Liver (tissue), 9 donors: ENCODE data around the gene KCNJ5. TPM values are rescaled to one million over a fixed set of nuclear protein-coding genes. Genes with fewer than 3 reads are reported as not detected.

Experiments
- DNase-seq: peaks from one replicate; pipeline ENCODE4 v3.0.0-alpha.2; 2017; ENCODE audit warnings: low spot score
- H3K27ac ChIP-seq, 2 donors: one replicate each; pipeline ENCODE4 v1.7.0; 2013; ENCODE audit warnings: inconsistent platforms in 2 of 2, low read length in 2 of 2, control low read depth in 1 of 2, low read depth in 1 of 2, mild to moderate bottlenecking in 1 of 2
- H3K27me3 ChIP-seq, 4 donors: one replicate each; pipeline versions ENCODE4 v1.6.1 to v1.7.0; 2013; ENCODE audit warnings: low read length in 3 of 4, inconsistent platforms in 1 of 4, mild to moderate bottlenecking in 1 of 4, moderate library complexity in 1 of 4; ENCODE audit not compliant: control insufficient read depth in 4 of 4, insufficient read depth in 4 of 4
- H3K36me3 ChIP-seq, 4 donors: one replicate each; pipeline versions ENCODE4 v1.6.1 to v1.7.0; 2013; ENCODE audit warnings: low read length in 3 of 4, mild to moderate bottlenecking in 3 of 4, low read depth in 1 of 4, moderate library complexity in 1 of 4; ENCODE audit not compliant: control insufficient read depth in 4 of 4, insufficient read depth in 3 of 4
- H3K4me1 ChIP-seq, 4 donors: one replicate each; pipeline versions ENCODE4 v1.6.1 to v1.7.0; 2013; ENCODE audit warnings: low read length in 3 of 4, mild to moderate bottlenecking in 3 of 4, moderate library complexity in 1 of 4; ENCODE audit not compliant: control insufficient read depth in 4 of 4, insufficient read depth in 4 of 4
- H3K4me3 ChIP-seq, 3 donors: one replicate each; pipeline versions ENCODE4 v1.6.1 to v1.7.0; 2013; ENCODE audit warnings: low read length in 3 of 3, control low read depth in 1 of 3, low read depth in 1 of 3, mild to moderate bottlenecking in 1 of 3
- H3K9ac ChIP-seq, 2 donors: one replicate each; pipeline ENCODE4 v1.7.0; 2013; ENCODE audit warnings: low read length in 2 of 2, mild to moderate bottlenecking in 2 of 2, moderate library complexity in 2 of 2, control low read depth in 1 of 2, low read depth in 1 of 2
- H3K9me3 ChIP-seq, 4 donors: one replicate each; pipeline versions ENCODE4 v1.6.1 to v1.7.0; 2013; ENCODE audit warnings: low read length in 3 of 4; ENCODE audit not compliant: control insufficient read depth in 4 of 4
- CTCF ChIP-seq: fragments of 150-350 bp; IDR thresholded peaks from 2 replicates; pipeline ENCODE4 v1.5.1; 2017; ENCODE audit warnings: improper control_type of control experiment, low read depth, low read length; ENCODE audit not compliant: missing input control
- EGR1 ChIP-seq, 2 donors: IDR thresholded peaks; 2 replicates each; pipeline ENCODE4 v1.6.1; 2016 to 2018; ENCODE audit warnings: antibody characterized with exemption in 2 of 2, low read depth in 2 of 2
- FOXA1 ChIP-seq: IDR thresholded peaks from 2 replicates; pipeline ENCODE4 v1.6.1; 2016; ENCODE audit warnings: antibody characterized with exemption
- FOXA2 ChIP-seq: IDR thresholded peaks from 2 replicates; pipeline ENCODE4 v1.6.1; 2016; ENCODE audit warnings: antibody characterized with exemption
- GABPA ChIP-seq, 2 donors: IDR thresholded peaks in 1 of 2; conservative IDR thresholded peaks in 1 of 2; 2 replicates each; pipeline ENCODE4 v1.6.1; 2016; ENCODE audit warnings: antibody characterized with exemption in 2 of 2, mild to moderate bottlenecking in 1 of 2, moderate library complexity in 1 of 2
- HNF4A ChIP-seq, 2 donors: conservative IDR thresholded peaks; 2 replicates each; pipeline ENCODE4 v1.6.1; 2016; ENCODE audit warnings: antibody characterized with exemption in 2 of 2, mild to moderate bottlenecking in 2 of 2
- HNF4G ChIP-seq: IDR thresholded peaks from 2 replicates; pipeline ENCODE4 v1.6.1; 2016; ENCODE audit warnings: antibody characterized with exemption
- JUND ChIP-seq, 2 donors: IDR thresholded peaks; 2 replicates each; pipeline ENCODE4 v1.6.1; 2016; ENCODE audit warnings: antibody characterized with exemption in 2 of 2
- NR2F2 ChIP-seq: IDR thresholded peaks from 2 replicates; pipeline ENCODE4 v1.6.1; 2016; ENCODE audit warnings: antibody characterized with exemption
- RAD21 ChIP-seq, 2 donors: IDR thresholded peaks; 2 replicates each; pipeline ENCODE4 v1.6.1; 2016; ENCODE audit warnings: antibody characterized with exemption in 2 of 2, mild to moderate bottlenecking in 2 of 2
- REST ChIP-seq: IDR thresholded peaks from 2 replicates; pipeline ENCODE4 v1.6.1; 2016; ENCODE audit warnings: antibody characterized with exemption, mild to moderate bottlenecking
- RXRA ChIP-seq, 2 donors: IDR thresholded peaks; 2 replicates each; pipeline ENCODE4 v1.6.1; 2017 to 2018; ENCODE audit warnings: antibody characterized with exemption in 2 of 2, mild to moderate bottlenecking in 1 of 2
- SP1 ChIP-seq: IDR thresholded peaks from 2 replicates; pipeline ENCODE4 v1.6.1; 2018; ENCODE audit warnings: antibody characterized with exemption, mild to moderate bottlenecking
- TAF1 ChIP-seq: conservative IDR thresholded peaks from 2 replicates; pipeline ENCODE4 v1.6.1; 2016; ENCODE audit warnings: antibody characterized with exemption, mild to moderate bottlenecking
- YY1 ChIP-seq: IDR thresholded peaks from 2 replicates; pipeline ENCODE4 v1.6.1; 2016; ENCODE audit warnings: antibody characterized with exemption, mild to moderate bottlenecking
- WGBS: extraction: QIAGEN DNeasy Blood & Tissue Kit; methylation state at CpG from one replicate; pipeline ENCODE4 v1.1.7; 2013; 5-methylcytosine and 5-hydroxymethylcytosine counted together
- polyA plus RNA-seq, 2 donors: library from polyadenylated mRNA; stranded (reverse) in 1 of 2; unstranded in 1 of 2; fragments of 200-250 nt in 1 of 2; fragments of >200 nt in 1 of 2; fragmentation: Nextera tagmentation in 1 of 2; extraction: Ambion mirVana in 1 of 2; gene quantifications; one replicate each; pipeline versions ENCODE4 v1.2.1 to v1.2.3, GENCODE V29; 2013 to 2015
- total RNA-seq, 2 donors: library from RNA; depleted of rRNA; stranded (reverse); fragments of >200 nt; gene quantifications; one replicate each; pipeline ENCODE4 v1.2.3, GENCODE V29; 2014
- TF ChIP-seq, protein P1 (sequence below): IDR thresholded peaks from 2 replicates; pipeline ENCODE4 v1.6.1; 2016; ENCODE audit warnings: antibody characterized with exemption
- TF ChIP-seq, protein P2 (sequence below): IDR thresholded peaks from 2 replicates; pipeline ENCODE4 v1.6.1; 2016; ENCODE audit warnings: antibody characterized with exemption
- TF ChIP-seq, protein P3 (sequence below): IDR thresholded peaks from 2 replicates; pipeline ENCODE4 v1.6.1; 2016; ENCODE audit warnings: antibody characterized with exemption
- donor health status: healthy.
- donor health status: healthy.
- donor health status: healthy.
- donor health status: healthy.
- donor health status: healthy.

KCNJ5 gene
- total and polyA plus RNA-seq, 4 donors = 0.04 to 0.08 (median 0.06) TPM

DNA sequence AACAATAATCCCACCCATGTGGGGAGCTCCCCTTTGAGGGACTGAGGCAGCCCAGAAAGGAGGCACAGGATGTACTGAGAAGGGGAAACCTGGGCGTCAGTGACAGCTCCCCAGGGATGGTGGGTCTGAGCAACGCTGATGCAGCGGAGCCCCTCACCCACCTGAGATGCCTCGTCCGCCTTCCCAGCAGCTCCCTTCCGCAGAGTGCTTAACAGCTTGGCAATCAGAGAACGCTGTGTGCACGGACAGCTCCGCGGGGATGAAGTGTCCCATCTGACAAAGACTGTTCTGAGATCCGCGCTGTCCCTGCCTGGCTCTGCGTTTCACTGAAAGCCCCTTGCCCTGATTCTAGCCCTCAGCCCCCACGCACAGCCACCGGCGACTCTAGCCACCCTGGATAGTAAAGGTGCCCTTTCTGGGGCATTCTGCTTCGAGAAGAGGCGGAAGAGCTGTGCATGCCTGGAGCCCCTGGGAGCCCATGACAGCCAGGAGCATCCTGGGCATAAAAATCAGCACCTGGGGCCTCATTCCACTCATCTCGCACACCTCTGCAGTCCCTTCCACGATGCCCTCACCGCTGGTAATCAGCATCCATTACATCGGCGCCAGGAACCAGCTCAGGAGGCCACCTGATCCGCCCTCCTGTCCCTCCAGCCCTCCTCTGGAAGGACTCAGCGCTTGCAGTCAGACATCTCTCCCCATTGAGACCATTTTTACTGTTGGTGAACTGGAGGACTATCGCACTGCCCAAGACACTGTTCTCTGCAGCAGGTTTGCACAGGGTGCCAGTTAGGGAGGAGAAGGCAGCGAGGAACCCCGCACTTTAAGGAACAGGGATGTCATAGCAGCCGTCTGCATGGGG, 10.7 kb downstream of the KCNJ5 start:
- H3K36me3 ChIP-seq = no peaks in the 10 kb centered on the region
- 65% methylated on average over 29 of the region's 29 CpGs for WGBS
- peaks cover 2 to 40% (median 33%) of the 10 kb centered on the region in 4 donors for H3K4me1 ChIP-seq
- H3K9ac ChIP-seq = no peak overlapping the region
- no peak for DNase-seq
- H3K27ac ChIP-seq = no peak overlapping the region
- no peaks in the 10 kb centered on the region for H3K9me3 ChIP-seq
- H3K27me3 ChIP-seq = peaks cover 0 to 8% (median 3%) of the 10 kb centered on the region in 4 donors
- TF ChIP-seq FOXA1 (no peak), REST (no peak), HNF4G (no peak), FOXA2 (no peak), RXRA (IDR thresholded peaks at IDR 0.05) (no peak), RAD21 (IDR thresholded peaks at IDR 0.05) (no peak), JUND (IDR thresholded peaks at IDR 0.05) (no peak), TAF1 (no peak), CTCF (no peak), SP1 (no peak), YY1 (no peak), GABPA (IDR thresholded peaks at IDR 0.05 in 1 of 2, conservative IDR thresholded peaks at IDR 0.05 in 1 of 2) (no peak), NR2F2 (no peak), HNF4A (conservative IDR thresholded peaks at IDR 0.05) (no peak), EGR1 (IDR thresholded peaks at IDR 0.05; ENCODE audit: low read depth in 2 of 2) (no peak)
- TF ChIP-seq, protein P1, sequence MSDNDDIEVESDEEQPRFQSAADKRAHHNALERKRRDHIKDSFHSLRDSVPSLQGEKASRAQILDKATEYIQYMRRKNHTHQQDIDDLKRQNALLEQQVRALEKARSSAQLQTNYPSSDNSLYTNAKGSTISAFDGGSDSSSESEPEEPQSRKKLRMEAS = no peak
- TF ChIP-seq, protein P2, sequence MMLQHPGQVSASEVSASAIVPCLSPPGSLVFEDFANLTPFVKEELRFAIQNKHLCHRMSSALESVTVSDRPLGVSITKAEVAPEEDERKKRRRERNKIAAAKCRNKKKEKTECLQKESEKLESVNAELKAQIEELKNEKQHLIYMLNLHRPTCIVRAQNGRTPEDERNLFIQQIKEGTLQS = no peak
- TF ChIP-seq, protein P3, sequence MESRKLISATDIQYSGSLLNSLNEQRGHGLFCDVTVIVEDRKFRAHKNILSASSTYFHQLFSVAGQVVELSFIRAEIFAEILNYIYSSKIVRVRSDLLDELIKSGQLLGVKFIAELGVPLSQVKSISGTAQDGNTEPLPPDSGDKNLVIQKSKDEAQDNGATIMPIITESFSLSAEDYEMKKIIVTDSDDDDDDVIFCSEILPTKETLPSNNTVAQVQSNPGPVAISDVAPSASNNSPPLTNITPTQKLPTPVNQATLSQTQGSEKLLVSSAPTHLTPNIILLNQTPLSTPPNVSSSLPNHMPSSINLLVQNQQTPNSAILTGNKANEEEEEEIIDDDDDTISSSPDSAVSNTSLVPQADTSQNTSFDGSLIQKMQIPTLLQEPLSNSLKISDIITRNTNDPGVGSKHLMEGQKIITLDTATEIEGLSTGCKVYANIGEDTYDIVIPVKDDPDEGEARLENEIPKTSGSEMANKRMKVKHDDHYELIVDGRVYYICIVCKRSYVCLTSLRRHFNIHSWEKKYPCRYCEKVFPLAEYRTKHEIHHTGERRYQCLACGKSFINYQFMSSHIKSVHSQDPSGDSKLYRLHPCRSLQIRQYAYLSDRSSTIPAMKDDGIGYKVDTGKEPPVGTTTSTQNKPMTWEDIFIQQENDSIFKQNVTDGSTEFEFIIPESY = no peak
- no peak overlapping the region for H3K4me3 ChIP-seq
